GM06990 (cell line): ENCODE results near the gene MTCL1.

Source experiments
- DNase-seq: peaks from one replicate; pipeline ENCODE4 v3.0.0-alpha.2; 2011; ENCODE audit not compliant: insufficient read length; ENCODE audit errors: extremely low read depth
- H3K27me3 ChIP-seq: replicated peaks from 2 replicates; pipeline ENCODE4 v1.6.0; 2011; ENCODE audit warnings: low read length; ENCODE audit not compliant: control insufficient read depth, insufficient read depth
- H3K36me3 ChIP-seq: 2 replicates; pipeline ENCODE4 v1.5.1; 2011; ENCODE audit warnings: low read length; ENCODE audit not compliant: control insufficient read depth, insufficient read depth
- H3K4me3 ChIP-seq: replicated peaks from 2 replicates; pipeline ENCODE4 v1.5.1; 2011; ENCODE audit warnings: low read depth, mild to moderate bottlenecking, control low read depth, low read length
- CTCF ChIP-seq: IDR thresholded peaks from 2 replicates; pipeline ENCODE4 v1.5.1; 2011; ENCODE audit warnings: low read length, control low read depth, mild to moderate bottlenecking, inconsistent platforms; ENCODE audit not compliant: insufficient read depth, poor library complexity, severe bottlenecking

The MTCL1 gene

GRCh38 chr18:8816816-8817215 is 111.5 kb downstream of the MTCL1 start:
- no peak for DNase-seq
- no peak for TF ChIP-seq CTCF
- Histone ChIP-seq H3K36me3 (no peaks in the 10 kb centered on the region), H3K27me3 (peaks cover 2% of the 10 kb centered on the region; the same call in 1 of the 2 replicates), H3K4me3 (no peak overlapping the region)

GRCh38 chr18:8818982-8819381 is 113.6 kb downstream of the MTCL1 start:
- DNase-seq: no peak
- no peak for TF ChIP-seq CTCF
- peaks cover 2% of the 10 kb centered on the region; the same call in 1 of the 2 replicates for H3K27me3 ChIP-seq
- H3K36me3 ChIP-seq: no peaks in the 10 kb centered on the region
- no peak overlapping the region for H3K4me3 ChIP-seq

GRCh38 chr18:8820396-8821082 is 115.2 kb downstream of the MTCL1 start:
- no peak for TF ChIP-seq CTCF
- no peaks in the 10 kb centered on the region for H3K36me3 ChIP-seq
- H3K27me3 ChIP-seq: peaks cover 2% of the 10 kb centered on the region; the same call in 1 of the 2 replicates
- no peak for DNase-seq
- H3K4me3 ChIP-seq: no peak overlapping the region

- H3K27me3 ChIP-seq: peaks cover 2% of the 10 kb centered on the region; the same call in 1 of the 2 replicates
- no peak overlapping the region for H3K4me3 ChIP-seq
- H3K36me3 ChIP-seq: no peaks in the 10 kb centered on the region
- TF ChIP-seq CTCF: no peak
- no peak for DNase-seq
Measured at GRCh38 chr18:8821083-8821465, 115.7 kb downstream of the MTCL1 start.

GRCh38 chr18:8821531-8821930 is 116.2 kb downstream of the MTCL1 start:
- peaks cover 2% of the 10 kb centered on the region; the same call in 1 of the 2 replicates for H3K27me3 ChIP-seq
- DNase-seq: no peak
- H3K4me3 ChIP-seq: no peak overlapping the region
- no peaks in the 10 kb centered on the region for H3K36me3 ChIP-seq
- TF ChIP-seq CTCF: no peak
